DOHH2 (cell line): ENCODE measurements around the gene RSBN1L.

Experiments used
- H3F3A ChIP-seq: fragments of 200-600 bp; sonication (generic), shearing (Covaris generic); 2 replicates; pipeline ENCODE4 v1.6.0; 2016; ENCODE audit warnings: antibody characterized with exemption, mild to moderate bottlenecking; ENCODE audit not compliant: control insufficient read depth, insufficient read depth
- H3K27ac ChIP-seq: fragments of 200-600 bp; sonication (generic); 2 replicates; pipeline ENCODE4 v1.5.1; 2014; ENCODE audit warnings: low read depth, mild to moderate bottlenecking, low read length, moderate library complexity
- H3K27me3 ChIP-seq: fragments of 200-600 bp; sonication (generic); 2 replicates; pipeline ENCODE4 v1.6.1; 2014; ENCODE audit warnings: mild to moderate bottlenecking, low read length, mixed read lengths; ENCODE audit not compliant: control insufficient read depth
- H3K36me3 ChIP-seq: fragments of 200-600 bp; sonication (generic); 2 replicates; pipeline ENCODE4 v1.6.1; 2014; ENCODE audit warnings: mild to moderate bottlenecking, low read length, moderate library complexity, mixed read lengths; ENCODE audit not compliant: control insufficient read depth
- H3K4me1 ChIP-seq: fragments of 200-600 bp; sonication (generic); 2 replicates; pipeline ENCODE4 v1.6.1; 2014; ENCODE audit warnings: mild to moderate bottlenecking, low read length, mixed read lengths; ENCODE audit not compliant: control insufficient read depth
- H3K4me2 ChIP-seq: fragments of 200-600 bp; sonication (generic); 2 replicates; pipeline ENCODE4 v1.6.0; 2014; ENCODE audit warnings: mild to moderate bottlenecking, low read length, moderate library complexity
- H3K4me3 ChIP-seq: fragments of 200-600 bp; sonication (generic); 2 replicates; pipeline ENCODE4 v1.5.1; 2014; ENCODE audit warnings: mild to moderate bottlenecking, low read length, mixed read lengths
- H3K79me2 ChIP-seq: fragments of 200-600 bp; sonication (generic); 2 replicates; pipeline ENCODE4 v1.6.1; 2014; ENCODE audit warnings: mild to moderate bottlenecking, low read length, mixed read lengths; ENCODE audit not compliant: control insufficient read depth
- H3K9me2 ChIP-seq: fragments of 200-600 bp; sonication (generic); replicated peaks from 2 replicates; pipeline ENCODE4 v1.6.1; 2014; ENCODE audit warnings: mild to moderate bottlenecking, low read length, mixed read lengths; ENCODE audit not compliant: control insufficient read depth
- H3K9me3 ChIP-seq: fragments of 200-600 bp; sonication (generic); 2 replicates; pipeline ENCODE4 v1.6.1; 2014; ENCODE audit warnings: antibody characterized with exemption, low read length, mixed read lengths; ENCODE audit not compliant: control insufficient read depth, insufficient read depth
- H4K20me1 ChIP-seq: fragments of 200-600 bp; sonication (generic); 2 replicates; pipeline ENCODE4 v1.6.0; 2014; ENCODE audit warnings: low read depth, mild to moderate bottlenecking, antibody characterized with exemption, low read length, moderate library complexity; ENCODE audit not compliant: control insufficient read depth, insufficient read depth
- CTCF ChIP-seq: fragments of 200-600 bp; sonication (generic); IDR thresholded peaks from one replicate; pipeline ENCODE4 v1.5.1; 2014; ENCODE audit warnings: antibody characterized with exemption, mild to moderate bottlenecking, low read depth, low read length; ENCODE audit not compliant: poor library complexity, severe bottlenecking
- EZH2phosphoT487 ChIP-seq: fragments of 200-600 bp; sonication (generic); IDR thresholded peaks from 2 replicates; pipeline ENCODE4 v1.6.1; 2017; ENCODE audit warnings: borderline replicate concordance, mild to moderate bottlenecking, antibody characterized with exemption, low read length, moderate library complexity, mixed read lengths

RSBN1L gene

DNA sequence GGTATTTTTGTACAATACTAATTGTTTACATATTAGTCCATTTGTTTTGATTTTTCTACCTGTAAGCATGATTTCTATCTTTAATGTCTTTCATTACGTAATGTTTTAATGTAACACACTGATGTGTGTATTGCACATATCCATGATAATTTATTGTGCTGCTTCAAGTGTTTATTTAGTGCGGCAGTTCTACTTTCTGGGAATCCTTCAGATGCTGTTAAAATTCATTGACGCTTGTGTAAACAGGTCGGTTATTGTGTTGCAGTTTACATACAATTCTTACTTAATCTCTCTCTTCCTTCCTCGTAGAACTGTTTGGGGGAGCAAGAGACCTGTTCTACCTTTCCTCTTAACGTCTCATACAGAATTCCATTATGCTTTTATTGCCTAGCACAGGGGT lies 95.1 kb downstream of the RSBN1L start:
- peaks cover 8% of the 10 kb centered on the region for H3K4me1 ChIP-seq
- no peaks in the 10 kb centered on the region for H3K27me3 ChIP-seq
- peaks cover 30% of the 10 kb centered on the region for H3K36me3 ChIP-seq
- H3K27ac ChIP-seq = no peak overlapping the region
- no peak for TF ChIP-seq EZH2phosphoT487
- no peak for TF ChIP-seq CTCF
- H4K20me1 ChIP-seq = peaks cover 7% of the 10 kb centered on the region
- H3F3A ChIP-seq = peaks cover 26% of the 10 kb centered on the region
- peaks cover 29% of the 10 kb centered on the region for H3K79me2 ChIP-seq
- H3K9me3 ChIP-seq = no peaks in the 10 kb centered on the region
- H3K9me2 ChIP-seq = no peaks in the 10 kb centered on the region
- H3K4me3 ChIP-seq = no peak overlapping the region
- no peak overlapping the region for H3K4me2 ChIP-seq

DNA sequence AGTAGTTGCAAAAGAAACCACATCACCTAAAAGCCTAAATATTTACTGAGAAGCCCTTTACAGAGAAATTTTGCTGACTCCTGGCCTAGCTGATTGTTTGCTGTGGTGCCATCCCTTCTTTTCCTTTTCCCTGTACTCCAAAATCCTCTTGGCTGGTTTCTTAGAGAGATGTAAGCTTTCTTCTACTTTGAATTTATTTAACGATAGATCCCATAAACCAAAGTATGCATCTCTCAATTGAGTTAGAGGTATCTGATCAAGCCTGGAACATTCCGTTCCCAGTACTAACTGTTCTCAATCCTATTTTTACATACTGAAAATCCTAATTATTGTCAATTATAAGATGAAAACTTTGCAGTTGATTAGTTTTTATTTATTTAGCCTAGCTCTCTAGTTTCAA lies 95.7 kb downstream of the RSBN1L start:
- Histone ChIP-seq H3F3A (peaks cover 26% of the 10 kb centered on the region), H3K27me3 (no peaks in the 10 kb centered on the region), H3K36me3 (peaks cover 35% of the 10 kb centered on the region), H3K4me1 (peaks cover 15% of the 10 kb centered on the region), H3K9me3 (no peaks in the 10 kb centered on the region), H4K20me1 (peaks cover 14% of the 10 kb centered on the region), H3K4me3 (no peak overlapping the region), H3K4me2 (no peak overlapping the region), H3K9me2 (no peaks in the 10 kb centered on the region), H3K79me2 (peaks cover 35% of the 10 kb centered on the region), H3K27ac (no peak overlapping the region)
- TF ChIP-seq CTCF (no peak), EZH2phosphoT487 (no peak)

GRCh38 chr7:77794000-77794399 lies 97.7 kb downstream of the RSBN1L start:
- peaks cover 51% of the 10 kb centered on the region for H3K79me2 ChIP-seq
- H3K4me3 ChIP-seq = no peak overlapping the region
- peaks cover 20% of the 10 kb centered on the region for H4K20me1 ChIP-seq
- no peak overlapping the region for H3K4me2 ChIP-seq
- TF ChIP-seq EZH2phosphoT487 (no peak), CTCF (no peak)
- H3K4me1 ChIP-seq = peaks cover 20% of the 10 kb centered on the region
- no peak overlapping the region for H3K27ac ChIP-seq
- no peaks in the 10 kb centered on the region for H3K9me3 ChIP-seq
- H3K27me3 ChIP-seq = no peaks in the 10 kb centered on the region
- peaks cover 49% of the 10 kb centered on the region for H3K36me3 ChIP-seq
- peaks cover 18% of the 10 kb centered on the region for H3F3A ChIP-seq
- H3K9me2 ChIP-seq = no peaks in the 10 kb centered on the region

- Histone ChIP-seq H3K79me2 (peaks cover 72% of the 10 kb centered on the region), H3K36me3 (peaks cover 67% of the 10 kb centered on the region), H3K27me3 (no peaks in the 10 kb centered on the region), H3F3A (peaks cover 21% of the 10 kb centered on the region), H3K27ac (no peak overlapping the region), H3K4me3 (peak overlapping the region; percentile 90), H3K9me3 (no peaks in the 10 kb centered on the region), H3K4me2 (peak overlapping the region; percentile 96), H4K20me1 (peaks cover 29% of the 10 kb centered on the region), H3K9me2 (no peaks in the 10 kb centered on the region), H3K4me1 (peaks cover 37% of the 10 kb centered on the region)
- no peak for TF ChIP-seq CTCF
- TF ChIP-seq EZH2phosphoT487 = no peak
Observed at GRCh38 chr7:77796109-77796508, 99.8 kb downstream of the RSBN1L start.
